ENCODE data around the gene TOMM5.

The TOMM5 gene

DNA sequence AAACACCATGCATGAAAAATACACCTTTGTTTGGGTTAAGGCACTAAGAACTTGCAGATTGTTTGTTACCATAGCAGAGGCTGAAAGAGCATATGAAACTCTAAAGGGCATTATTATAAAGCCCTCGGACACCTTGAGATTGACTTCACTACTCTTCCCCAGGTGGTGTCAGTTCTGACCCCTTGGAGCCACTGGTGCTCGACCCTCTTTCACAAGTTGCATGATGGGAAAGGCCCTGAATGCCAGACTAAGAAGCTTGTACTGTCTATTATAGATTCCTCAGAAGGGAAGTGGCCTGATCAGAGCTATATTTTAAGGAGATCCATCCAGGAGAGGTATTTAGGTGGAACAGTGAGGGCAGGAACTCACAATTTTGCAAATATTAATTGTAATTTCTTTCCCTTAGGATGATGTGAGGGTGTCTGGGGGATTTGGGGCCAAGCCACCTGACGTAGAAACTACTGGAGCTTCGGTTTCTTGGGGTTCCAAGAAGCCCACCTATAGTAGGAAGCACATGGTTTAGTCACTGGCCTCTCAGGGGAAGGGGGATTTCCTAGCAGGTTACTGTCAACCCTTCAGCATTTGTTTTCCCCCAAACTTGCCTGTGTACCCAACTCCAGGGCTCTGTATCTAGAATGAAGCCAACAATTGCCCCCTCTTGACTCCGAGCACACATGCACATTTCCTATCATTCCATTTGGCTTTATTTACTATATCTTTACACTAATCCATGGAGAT is 32.4 kb downstream of the TOMM5 start:
- DNase-seq = no peak

DNA sequence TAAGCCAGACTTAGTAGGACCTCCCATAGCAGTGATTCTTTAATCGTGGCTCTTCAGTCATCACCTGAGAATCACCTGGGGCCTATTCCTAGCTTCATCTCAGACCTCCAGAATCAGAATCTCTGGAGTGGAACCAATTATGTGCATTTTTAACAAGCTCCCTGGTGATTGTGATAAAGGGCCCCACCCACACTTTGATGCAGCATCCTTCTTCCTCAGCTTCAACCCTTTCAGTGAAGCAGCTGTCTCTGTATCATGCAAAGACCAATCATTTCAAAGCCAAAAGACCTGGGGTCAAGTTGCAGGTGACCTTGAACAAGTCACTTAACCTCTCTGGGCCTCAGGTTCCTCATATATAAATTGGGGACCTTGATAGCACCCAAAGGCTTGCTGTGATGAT is 33.3 kb downstream of the TOMM5 start:
- no peak for DNase-seq

DNA sequence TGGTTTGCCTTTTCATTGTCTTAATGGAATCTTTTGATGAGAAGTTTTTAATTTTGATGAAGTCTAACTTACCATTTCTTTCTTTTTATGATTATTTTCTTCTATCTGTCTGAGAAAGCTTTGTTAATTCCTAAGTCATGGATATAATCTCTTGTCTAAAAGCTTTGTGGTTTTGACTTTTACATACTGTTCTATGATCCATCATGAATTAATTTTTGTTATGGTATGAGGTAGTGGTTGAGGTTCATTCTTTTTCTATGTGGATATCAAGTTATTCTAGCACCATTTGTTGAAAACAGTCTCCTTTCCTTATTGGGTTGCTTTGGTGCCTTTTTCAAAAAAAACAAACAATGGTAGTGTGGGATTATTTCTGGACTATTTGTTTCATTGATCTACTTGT is 36.6 kb downstream of the TOMM5 start:
- DNase-seq = no peak

DNA sequence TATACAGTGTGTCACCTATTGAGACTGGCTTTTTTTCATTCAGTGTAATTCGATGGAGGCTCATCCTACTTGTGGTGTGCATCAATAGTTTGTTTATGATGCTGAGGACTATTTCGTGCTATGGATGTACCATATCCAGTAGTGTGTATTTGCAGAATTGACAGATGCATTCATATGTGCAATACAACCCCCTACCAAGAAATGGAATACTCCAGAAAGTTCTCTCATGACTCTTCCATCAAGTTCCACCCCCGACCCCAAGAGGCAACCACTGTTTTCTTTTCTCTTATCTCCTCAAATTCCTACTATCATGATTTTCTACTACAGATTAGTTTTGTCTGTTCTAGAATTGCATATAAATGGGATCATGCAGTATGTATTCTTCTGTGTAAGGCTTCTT is 38.1 kb downstream of the TOMM5 start:
- no peak for DNase-seq

DNA sequence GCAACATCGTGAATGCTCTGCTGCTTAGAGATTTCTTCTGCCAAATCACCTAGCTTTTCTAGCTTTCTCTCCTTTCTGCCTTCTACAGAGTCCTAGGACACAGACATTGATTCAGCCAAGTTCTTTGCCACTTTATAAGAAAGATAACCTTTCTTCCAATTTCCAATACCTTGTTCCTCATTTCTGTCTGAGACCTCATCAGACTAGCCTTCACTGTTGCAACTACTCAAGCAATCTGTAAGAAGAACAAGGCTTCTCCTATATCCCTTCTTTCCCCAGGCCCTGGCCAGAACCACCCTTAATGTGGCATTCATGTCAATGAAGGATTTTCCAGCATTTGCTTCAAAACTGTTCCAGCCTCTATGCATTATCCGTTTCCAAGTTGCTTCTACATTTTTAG is 40.5 kb downstream of the TOMM5 start:
- DNase-seq = no peak

DNA sequence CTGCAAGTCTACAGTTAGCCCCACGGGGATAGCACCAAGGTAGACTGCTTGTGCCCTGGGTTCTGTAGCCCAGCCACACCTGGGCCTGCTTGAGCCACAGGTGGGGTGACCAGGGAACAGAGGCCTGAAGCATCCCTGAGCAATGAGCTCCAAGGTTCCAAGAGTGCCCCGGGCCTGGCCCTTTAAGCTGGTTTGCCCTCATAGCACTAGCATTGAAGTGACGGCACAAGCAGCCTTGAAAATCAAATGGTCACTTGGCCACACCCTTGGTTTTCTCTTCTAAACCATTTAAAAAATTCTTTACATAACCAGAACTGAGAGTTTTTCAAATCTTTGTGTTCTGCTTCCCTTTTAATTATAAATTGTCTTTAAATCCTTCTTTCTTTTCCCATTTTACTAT is 40.9 kb downstream of the TOMM5 start:
- DNase-seq = no peak

DNA sequence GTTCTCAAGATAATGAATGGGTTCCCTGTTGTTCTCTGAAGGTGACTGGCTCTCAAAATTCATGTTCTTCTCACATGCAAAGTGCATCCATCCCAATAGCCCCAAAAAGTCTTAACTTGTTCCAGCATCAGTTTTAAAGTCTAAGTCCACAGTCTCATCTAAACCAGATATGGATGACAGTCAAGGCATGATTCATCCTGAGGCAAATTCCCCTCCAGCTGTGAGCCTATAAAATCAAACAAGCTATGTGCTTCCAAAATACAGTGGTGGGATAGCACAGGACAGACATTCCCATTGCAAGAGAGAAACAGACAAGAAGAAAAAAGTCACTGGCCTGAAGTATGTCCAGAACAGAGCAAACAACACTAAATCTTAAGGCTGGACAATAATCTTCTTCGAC is 41.6 kb downstream of the TOMM5 start:
- no peak for DNase-seq

DNA sequence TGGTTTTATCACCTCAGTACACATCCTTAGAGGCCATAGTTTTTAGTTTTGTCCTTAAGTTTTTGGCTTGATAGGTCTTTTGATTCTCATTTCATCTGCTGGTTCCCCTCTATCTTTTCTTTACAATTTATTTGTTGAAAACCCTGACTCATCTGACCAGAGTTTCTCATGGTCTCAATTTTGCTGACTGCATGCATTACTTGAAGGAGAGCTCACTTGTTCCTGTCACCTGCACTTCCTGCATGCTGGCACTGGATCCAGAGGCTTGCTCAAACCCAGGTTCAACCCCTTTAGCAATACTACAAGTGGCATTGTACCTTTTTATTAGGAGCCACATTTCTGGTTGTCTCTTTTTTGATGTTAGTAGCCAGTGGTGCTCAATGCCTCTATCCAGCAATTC is 42.9 kb downstream of the TOMM5 start:
- no peak for DNase-seq

DNA sequence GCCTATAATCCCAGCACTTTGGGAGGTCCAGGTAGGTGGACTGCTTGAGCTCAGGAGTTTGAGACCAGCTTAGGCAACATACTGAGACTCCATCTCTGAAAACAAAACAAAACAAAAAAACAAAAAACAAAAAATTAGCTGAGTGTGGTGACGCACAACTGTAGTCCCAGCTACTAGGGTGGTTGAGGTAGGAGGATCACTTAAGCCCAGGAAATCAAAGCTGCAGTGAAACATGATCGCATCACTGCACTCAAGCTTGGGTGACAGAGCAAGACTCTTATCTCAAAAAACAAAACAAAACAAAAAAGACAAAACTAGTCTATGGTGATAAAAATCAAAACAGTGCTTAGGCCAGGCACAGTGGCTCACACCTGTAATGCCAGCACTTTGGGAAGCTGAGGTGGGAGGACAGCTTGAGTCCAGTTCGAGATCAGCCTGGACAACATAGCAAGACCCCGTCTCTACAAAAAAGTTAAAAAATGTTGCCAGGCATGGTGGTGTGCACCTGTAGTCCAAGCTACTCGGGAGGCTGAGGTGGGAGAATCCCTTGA is 45.0 kb downstream of the TOMM5 start:
- no peak for DNase-seq

DNA sequence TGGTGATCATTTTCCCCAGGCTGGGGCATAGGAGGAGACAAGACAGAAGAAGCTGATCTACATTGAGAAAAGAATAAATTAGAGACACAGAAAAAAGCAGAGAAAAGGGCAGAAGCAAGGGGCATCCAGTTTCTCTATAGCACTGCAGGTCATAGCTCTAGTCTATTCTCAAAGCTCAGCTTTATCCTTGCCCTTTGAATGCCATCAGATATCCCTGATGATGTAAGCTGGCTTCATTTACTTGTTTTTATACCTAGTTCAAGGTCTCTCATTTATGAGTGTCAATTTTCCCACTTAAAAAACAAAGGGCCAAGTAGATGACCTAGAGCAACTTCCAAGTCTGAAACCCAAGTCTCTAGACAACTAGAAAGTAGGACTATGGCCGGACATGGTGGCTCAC is 48.9 kb downstream of the TOMM5 start:
- no peak for DNase-seq

DNA sequence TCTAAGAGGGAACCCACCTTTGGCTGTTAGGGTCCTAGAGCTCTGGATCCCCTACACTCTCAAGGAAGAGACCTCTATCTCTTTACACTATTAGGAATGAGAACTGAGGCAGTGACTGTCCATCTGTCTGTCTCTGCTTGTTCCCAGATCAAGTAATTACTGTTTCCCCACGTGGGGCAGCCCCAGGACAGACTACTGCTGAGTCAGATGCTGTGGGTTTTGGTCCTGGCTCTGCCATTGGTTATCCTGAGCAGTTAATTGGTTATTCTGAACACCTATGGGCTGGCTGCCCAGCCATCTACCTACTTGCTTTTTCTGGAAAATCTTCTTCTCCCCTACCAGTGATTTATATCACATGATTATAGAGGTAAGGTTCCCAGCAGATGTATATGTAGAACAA is 49.5 kb downstream of the TOMM5 start:
- no peak for DNase-seq

DNA sequence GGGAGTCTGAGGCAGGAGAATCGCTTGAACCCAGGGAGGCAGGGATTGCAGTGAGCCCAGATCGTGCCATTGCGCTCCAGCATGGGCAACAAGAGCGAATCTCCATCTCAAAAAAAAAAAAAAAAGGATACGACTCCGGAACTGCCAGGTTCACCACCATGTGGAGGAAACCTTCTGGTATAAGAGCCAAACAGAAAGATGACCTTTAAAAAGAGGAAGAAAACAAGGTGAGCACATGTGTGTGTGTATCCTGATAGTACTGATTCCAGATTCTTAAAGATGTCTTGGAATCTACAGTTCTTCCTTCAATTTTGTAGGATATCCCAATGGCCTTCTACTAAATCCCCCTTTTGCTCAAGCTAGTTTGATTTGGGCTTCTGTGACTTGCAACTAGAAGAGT is 49.9 kb downstream of the TOMM5 start:
- DNase-seq = no peak

DNA sequence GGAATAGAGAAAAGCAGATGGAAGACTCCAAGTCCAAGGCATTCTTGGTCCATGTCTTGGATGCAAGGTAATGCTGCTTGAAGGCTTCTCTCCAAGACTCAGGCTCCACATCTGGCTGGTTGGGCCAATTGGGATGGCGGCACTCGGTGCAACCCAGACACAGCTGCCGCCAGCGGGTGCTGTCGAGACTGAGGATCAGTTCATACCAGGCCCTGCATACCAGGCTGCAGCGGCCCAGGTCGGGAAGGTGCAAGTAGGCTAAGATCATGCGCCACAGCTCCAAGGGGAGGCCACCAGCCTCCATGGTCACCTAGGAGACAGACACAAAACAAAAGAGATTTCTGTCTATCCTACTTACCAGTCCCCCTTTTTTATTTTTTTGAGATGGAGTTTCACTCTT is 50.9 kb downstream of the TOMM5 start:
- no peak for DNase-seq

DNA sequence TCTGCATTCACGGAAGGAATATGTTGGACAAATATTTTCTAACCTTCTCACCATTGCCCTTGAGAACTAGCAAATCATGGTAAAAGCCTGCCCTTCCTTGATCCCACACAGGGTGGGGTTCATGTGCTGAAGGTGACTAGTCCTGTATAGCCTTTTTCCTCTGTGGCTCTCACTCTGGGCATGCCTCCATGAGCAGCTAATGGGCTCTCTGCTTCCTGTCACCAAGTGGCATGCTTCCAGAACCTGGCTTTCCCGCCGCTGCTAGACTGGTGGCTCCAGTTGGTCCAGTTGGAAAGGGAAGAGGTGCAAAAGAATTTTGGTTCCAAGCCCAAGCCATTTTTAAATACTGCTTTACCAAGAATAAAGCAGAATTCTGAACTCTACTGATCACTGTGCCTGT is 51.8 kb downstream of the TOMM5 start:
- DNase-seq = no peak

DNA sequence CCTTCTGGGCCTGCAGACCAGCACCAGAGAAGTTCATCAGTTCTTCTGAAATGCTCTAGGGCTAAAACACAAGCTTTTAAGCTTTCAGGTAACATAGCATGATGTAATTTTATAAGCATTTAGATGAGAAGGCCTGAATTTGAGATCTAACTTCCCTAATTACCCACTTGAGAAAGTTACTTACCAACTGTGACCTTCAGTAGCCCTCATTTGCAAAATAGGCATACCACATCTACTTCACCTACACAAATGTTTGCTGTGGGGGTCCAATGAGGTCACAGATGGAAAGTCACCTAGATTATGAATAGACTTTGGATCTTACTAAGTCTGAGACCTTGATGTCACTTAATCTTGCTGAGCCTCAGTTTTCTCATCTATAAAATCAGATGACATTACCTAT is 52.8 kb downstream of the TOMM5 start:
- no peak for DNase-seq
